DMS 273 treated with DMSO at 0.1 percent for 48 hours (cell line): ENCODE results near the gene ACTA2.

Experiments used
- DNase-seq: peaks from one replicate; lab custom pipeline; 2025; lab: John Stamatoyannopoulos, UW

The ACTA2 gene

GRCh38 chr10:88980800-88981199 lies 28.2 kb upstream of the ACTA2 start:
- no peak for DNase-seq

- no peak for DNase-seq
These were observed 27.7 kb upstream of the ACTA2 start for GRCh38 chr10:88980247-88980646.

- DNase-seq, result no peak
These were observed 27.0 kb upstream of the ACTA2 start for GRCh38 chr10:88979603-88980002.

- DNase-seq, result no peak
These were observed 26.6 kb upstream of the ACTA2 start for GRCh38 chr10:88979153-88979562.

- no peak for DNase-seq
These were observed 25.9 kb upstream of the ACTA2 start for GRCh38 chr10:88978463-88978862.

- no peak for DNase-seq
These were observed 22.8 kb upstream of the ACTA2 start for GRCh38 chr10:88975377-88975720.

GRCh38 chr10:88974446-88975376 lies 22.1 kb upstream of the ACTA2 start:
- no peak for DNase-seq

GRCh38 chr10:88974012-88974411 lies 21.4 kb upstream of the ACTA2 start:
- DNase-seq, result no peak

GRCh38 chr10:88971221-88972061 lies 18.9 kb upstream of the ACTA2 start:
- no peak for DNase-seq

GRCh38 chr10:88968391-88968790 lies 15.8 kb upstream of the ACTA2 start:
- no peak for DNase-seq

GRCh38 chr10:88966797-88967196 lies 14.2 kb upstream of the ACTA2 start:
- no peak for DNase-seq

GRCh38 chr10:88964869-88965415 lies 12.4 kb upstream of the ACTA2 start:
- no peak for DNase-seq

- DNase-seq, result no peak
These were observed 11.8 kb upstream of the ACTA2 start for GRCh38 chr10:88964360-88964759.

GRCh38 chr10:88963318-88963717 lies 10.7 kb upstream of the ACTA2 start:
- DNase-seq, result no peak

- DNase-seq, result no peak
These were observed 9.8 kb upstream of the ACTA2 start for GRCh38 chr10:88962336-88962735.

GRCh38 chr10:88961266-88961665 lies 8.7 kb upstream of the ACTA2 start:
- no peak for DNase-seq

- DNase-seq, result no peak
These were observed 8.2 kb upstream of the ACTA2 start for GRCh38 chr10:88960802-88961201.

- DNase-seq, result no peak
These were observed 6.1 kb upstream of the ACTA2 start for GRCh38 chr10:88958721-88959120.

- DNase-seq, result no peak
These were observed 4.8 kb upstream of the ACTA2 start for GRCh38 chr10:88957381-88957780.

GRCh38 chr10:88954458-88955083 lies 2.0 kb upstream of the ACTA2 start:
- no peak for DNase-seq

- no peak for DNase-seq
These were observed 1.1 kb upstream of the ACTA2 start for GRCh38 chr10:88953662-88954061.
